Adrenal gland (tissue), 5 donors: ENCODE data around the gene IPP.

Experiments used
- POLR2A ChIP-seq, 2 donors: fragments of 450-650 bp; IDR thresholded peaks; one replicate each; pipeline ENCODE4 v1.6.1; 2017; ENCODE audit warnings: antibody characterized with exemption in 2 of 2, mild to moderate bottlenecking in 2 of 2, moderate library complexity in 1 of 2
- TF ChIP-seq, protein P1 (sequence below), 6 experiments: fragments of 450-650 bp in 4 of 6; fragments of 200-600 bp in 2 of 6; sonication (generic) in 1 of 6; IDR thresholded peaks; 1 replicate in 5 of 6; 2 replicates in 1 of 6; pipeline versions ENCODE4 v1.5.1 to v1.8.0; 2016 to 2021; ENCODE audit warnings: antibody characterized with exemption in 6 of 6, mild to moderate bottlenecking in 2 of 6, moderate library complexity in 1 of 6
- donor health status: DM: no; HTN: no; CAD: no.

DNA sequence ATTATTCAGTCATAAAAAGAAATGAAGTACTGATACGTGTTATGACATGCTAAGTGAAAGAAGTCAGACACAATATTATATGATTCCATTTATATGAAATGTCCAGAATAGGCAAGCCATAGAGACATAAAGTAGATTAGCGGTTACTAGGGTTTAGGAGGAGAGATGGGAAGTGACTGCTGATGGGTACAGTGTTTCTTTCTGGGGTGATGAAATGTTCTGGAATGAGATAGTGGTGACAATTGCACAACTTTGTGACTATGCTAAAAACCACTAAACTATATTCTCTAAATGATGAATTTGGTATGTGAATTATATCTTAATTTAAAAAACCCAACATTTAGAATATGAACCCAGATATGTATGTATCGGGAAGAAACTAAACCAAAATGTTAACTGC is 27.6 kb downstream of the IPP start:
- TF ChIP-seq, protein P1, sequence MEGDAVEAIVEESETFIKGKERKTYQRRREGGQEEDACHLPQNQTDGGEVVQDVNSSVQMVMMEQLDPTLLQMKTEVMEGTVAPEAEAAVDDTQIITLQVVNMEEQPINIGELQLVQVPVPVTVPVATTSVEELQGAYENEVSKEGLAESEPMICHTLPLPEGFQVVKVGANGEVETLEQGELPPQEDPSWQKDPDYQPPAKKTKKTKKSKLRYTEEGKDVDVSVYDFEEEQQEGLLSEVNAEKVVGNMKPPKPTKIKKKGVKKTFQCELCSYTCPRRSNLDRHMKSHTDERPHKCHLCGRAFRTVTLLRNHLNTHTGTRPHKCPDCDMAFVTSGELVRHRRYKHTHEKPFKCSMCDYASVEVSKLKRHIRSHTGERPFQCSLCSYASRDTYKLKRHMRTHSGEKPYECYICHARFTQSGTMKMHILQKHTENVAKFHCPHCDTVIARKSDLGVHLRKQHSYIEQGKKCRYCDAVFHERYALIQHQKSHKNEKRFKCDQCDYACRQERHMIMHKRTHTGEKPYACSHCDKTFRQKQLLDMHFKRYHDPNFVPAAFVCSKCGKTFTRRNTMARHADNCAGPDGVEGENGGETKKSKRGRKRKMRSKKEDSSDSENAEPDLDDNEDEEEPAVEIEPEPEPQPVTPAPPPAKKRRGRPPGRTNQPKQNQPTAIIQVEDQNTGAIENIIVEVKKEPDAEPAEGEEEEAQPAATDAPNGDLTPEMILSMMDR (IDR thresholded peaks at IDR 0.05): no peak
- TF ChIP-seq POLR2A (IDR thresholded peaks at IDR 0.05): no peak
